ENCODE results near the gene SPTBN1. TPM values are rescaled to one million over a fixed set of nuclear protein-coding genes. Genes with fewer than 3 reads are reported as not detected.

Gene SPTBN1
- polyA plus RNA-seq, 4 donors, result 27.1 to 195 (median 51.1) TPM

- FAIRE-seq, result no peak
- no peak for DNase-seq
- Histone ChIP-seq H3K4me3 (ENCODE audit: low read depth in 1 of 3, low read length in 3 of 3) (no peak overlapping the region), H3K9me3 (ENCODE audit: control insufficient read depth in 2 of 2, insufficient read depth in 1 of 2, low read depth in 1 of 2, low read length in 1 of 2) (no peaks in the 10 kb centered on the region), H3K27me3 (ENCODE audit: control insufficient read depth in 3 of 3, insufficient read depth in 3 of 3, low read length in 3 of 3) (no peaks in the 10 kb centered on the region), H3K4me1 (ENCODE audit: control insufficient read depth in 3 of 3, insufficient read depth in 2 of 3, low read depth in 1 of 3, low read length in 2 of 3) (no peaks in the 10 kb centered on the region), H3K36me3 (ENCODE audit: control insufficient read depth in 3 of 3, insufficient read depth in 2 of 3, low read depth in 1 of 3, low read length in 3 of 3) (no peaks in the 10 kb centered on the region), H3K27ac (ENCODE audit: low read depth in 1 of 3, low read length in 2 of 3) (no peak overlapping the region)
- WGBS, 3 donors, result 78 to 91% (median 87%) methylated on average over 1 of the region's 1 CpG
Observed at GRCh38 chr2:54706622-54707021, 250.5 kb downstream of the SPTBN1 start.

DNA sequence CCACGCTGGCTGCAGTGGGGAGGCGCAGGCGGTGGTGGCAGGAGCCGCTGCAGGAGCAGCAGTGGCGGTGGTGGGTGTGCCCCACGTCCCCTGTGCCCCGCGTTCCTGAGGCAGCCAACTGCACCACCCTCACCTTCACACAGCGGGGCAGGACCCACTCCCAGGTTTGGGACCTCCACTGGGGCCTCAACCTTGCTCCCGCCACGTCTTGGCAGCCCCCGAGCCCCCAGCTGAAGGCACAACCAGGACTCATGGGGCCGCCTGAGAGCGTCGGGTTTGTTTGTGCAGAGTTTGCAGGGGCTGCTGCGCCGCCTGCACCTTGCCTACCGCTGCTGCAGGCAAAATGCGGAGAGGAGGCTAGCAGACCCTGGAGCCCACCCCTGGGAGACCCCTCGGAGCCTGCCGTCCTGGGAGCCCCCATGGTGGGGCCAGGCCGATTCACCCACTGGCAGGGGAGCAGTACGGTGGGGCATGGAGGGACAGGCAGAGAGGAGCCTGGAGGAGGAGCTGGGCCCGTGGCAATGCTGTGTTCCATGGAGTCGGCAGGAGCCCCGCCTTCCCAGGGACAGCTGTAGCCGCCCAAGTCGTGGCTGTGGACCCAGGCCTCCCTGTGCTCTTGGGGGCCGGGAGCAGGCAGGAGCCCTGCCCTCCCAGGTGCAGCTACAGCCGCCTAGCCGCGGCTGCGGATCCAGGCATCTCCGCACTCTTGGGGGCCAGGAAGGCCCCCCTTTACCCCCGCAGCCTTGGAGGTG is 252.6 kb downstream of the SPTBN1 start:
- peak; percentile 62 to 84 for DNase-seq
- Histone ChIP-seq H3K36me3 (ENCODE audit: control insufficient read depth in 3 of 3, insufficient read depth in 2 of 3, low read depth in 1 of 3, low read length in 3 of 3) (no peaks in the 10 kb centered on the region), H3K9me3 (ENCODE audit: control insufficient read depth in 2 of 2, insufficient read depth in 1 of 2, low read depth in 1 of 2, low read length in 1 of 2) (no peaks in the 10 kb centered on the region), H3K27me3 (ENCODE audit: control insufficient read depth in 3 of 3, insufficient read depth in 3 of 3, low read length in 3 of 3) (no peaks in the 10 kb centered on the region), H3K27ac (ENCODE audit: low read depth in 1 of 3, low read length in 2 of 3) (peak overlapping the region in 2 of 3 donors; percentile 25 to 78), H3K4me1 (ENCODE audit: control insufficient read depth in 3 of 3, insufficient read depth in 2 of 3, low read depth in 1 of 3, low read length in 2 of 3) (no peaks in the 10 kb centered on the region), H3K4me3 (ENCODE audit: low read depth in 1 of 3, low read length in 3 of 3) (peak overlapping the region in 2 of 3 donors; percentile 55 to 59)
- FAIRE-seq, result no peak
- 6 to 18% (median 14%) methylated on average over 28 to 35 of the region's 35 CpGs for WGBS, 3 donors

DNA sequence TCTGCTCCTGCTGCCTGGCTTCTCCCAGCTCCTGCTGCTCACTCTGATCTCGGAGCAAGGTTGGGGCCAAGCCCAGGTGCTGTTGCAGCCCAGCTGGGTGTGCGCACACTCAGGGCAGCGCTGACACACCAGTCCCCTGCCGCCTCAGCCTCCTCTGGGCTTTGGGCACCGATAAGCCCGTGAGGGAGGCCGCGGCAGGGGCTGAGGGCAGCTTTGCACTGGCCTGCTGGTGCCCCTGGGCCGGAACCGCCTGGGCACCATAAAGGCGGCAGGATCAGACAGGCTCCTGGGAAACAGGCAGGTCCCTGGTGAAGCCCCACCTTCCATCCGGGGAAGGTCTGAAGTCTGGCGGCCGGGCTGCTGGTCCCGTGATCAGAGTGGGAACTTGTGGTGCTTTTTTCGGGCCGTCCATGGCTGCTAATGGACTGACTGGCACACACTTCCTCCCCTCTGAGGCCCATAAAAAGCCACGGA is 253.2 kb downstream of the SPTBN1 start:
- Histone ChIP-seq H3K36me3 (ENCODE audit: control insufficient read depth in 3 of 3, insufficient read depth in 2 of 3, low read depth in 1 of 3, low read length in 3 of 3) (no peaks in the 10 kb centered on the region), H3K4me3 (ENCODE audit: low read depth in 1 of 3, low read length in 3 of 3) (peak overlapping the region in 2 of 3 donors; percentile 55 to 59), H3K27me3 (ENCODE audit: control insufficient read depth in 3 of 3, insufficient read depth in 3 of 3, low read length in 3 of 3) (no peaks in the 10 kb centered on the region), H3K4me1 (ENCODE audit: control insufficient read depth in 3 of 3, insufficient read depth in 2 of 3, low read depth in 1 of 3, low read length in 2 of 3) (no peaks in the 10 kb centered on the region), H3K27ac (ENCODE audit: low read depth in 1 of 3, low read length in 2 of 3) (peak overlapping the region in 2 of 3 donors; percentile 25 to 78), H3K9me3 (ENCODE audit: control insufficient read depth in 2 of 2, insufficient read depth in 1 of 2, low read depth in 1 of 2, low read length in 1 of 2) (no peaks in the 10 kb centered on the region)
- FAIRE-seq (no peak), DNase-seq (peak; percentile 79 to 92)
- 9 to 42% (median 24%) methylated on average over 18 of the region's 18 CpGs for WGBS, 3 donors

DNA sequence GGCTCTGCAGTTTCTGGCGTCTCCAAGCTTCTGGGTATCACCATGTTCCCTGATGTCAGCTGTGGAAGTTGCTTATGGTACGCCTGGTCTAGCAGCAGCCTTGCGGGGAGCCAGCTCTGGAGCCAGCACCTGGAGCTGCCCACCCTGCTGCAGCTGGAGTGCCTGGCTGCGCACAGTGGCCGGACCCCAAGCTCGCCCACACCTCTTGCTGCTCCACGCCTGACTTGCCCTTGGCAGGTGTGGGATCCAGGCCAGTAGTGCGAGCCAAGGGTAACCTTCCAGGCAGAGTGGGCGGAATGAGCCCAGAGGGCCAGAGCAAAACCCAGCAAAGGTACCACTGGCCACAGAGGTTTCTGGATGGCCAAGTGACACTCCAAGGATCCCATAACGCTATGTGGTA is 254.1 kb downstream of the SPTBN1 start:
- DNase-seq, result no peak
- 88 to 92% (median 90%) methylated on average over 10 of the region's 10 CpGs for WGBS, 3 donors

DNA sequence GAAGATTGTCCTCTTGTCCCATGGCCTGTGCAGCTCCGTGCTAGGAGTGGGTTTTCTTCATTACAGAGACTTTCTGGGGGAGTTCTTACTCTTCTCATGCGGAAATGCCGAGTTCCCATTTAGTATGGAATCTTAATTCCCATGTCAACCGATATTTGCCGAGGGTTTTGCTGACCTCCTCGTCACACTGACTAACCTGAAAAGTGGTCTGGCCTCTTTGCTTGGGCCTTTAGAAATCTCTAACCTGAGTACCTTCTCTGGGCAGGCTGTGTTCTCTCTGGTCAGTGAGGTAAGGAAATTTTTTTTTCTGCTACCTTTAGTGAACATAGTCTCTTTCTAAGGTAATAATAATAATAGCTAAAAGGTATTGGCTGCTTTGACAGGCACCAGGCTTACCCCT is 256.4 kb downstream of the SPTBN1 start:
- Histone ChIP-seq H3K27ac (ENCODE audit: low read depth in 1 of 3, low read length in 2 of 3) (no peak overlapping the region), H3K27me3 (ENCODE audit: control insufficient read depth in 3 of 3, insufficient read depth in 3 of 3, low read length in 3 of 3) (no peaks in the 10 kb centered on the region), H3K9me3 (ENCODE audit: control insufficient read depth in 2 of 2, insufficient read depth in 1 of 2, low read depth in 1 of 2, low read length in 1 of 2) (no peaks in the 10 kb centered on the region), H3K36me3 (ENCODE audit: control insufficient read depth in 3 of 3, insufficient read depth in 2 of 3, low read depth in 1 of 3, low read length in 3 of 3) (no peaks in the 10 kb centered on the region), H3K4me1 (ENCODE audit: control insufficient read depth in 3 of 3, insufficient read depth in 2 of 3, low read depth in 1 of 3, low read length in 2 of 3) (no peaks in the 10 kb centered on the region), H3K4me3 (ENCODE audit: low read depth in 1 of 3, low read length in 3 of 3) (no peak overlapping the region)
- WGBS, 3 donors, result 94 to 98% (median 95%) methylated on average over 6 of the region's 6 CpGs
- FAIRE-seq (no peak), DNase-seq (no peak)

More for the DNA sequence above, 254.1 kb downstream of the SPTBN1 start:
- no peaks in the 10 kb centered on the region for H3K27me3 ChIP-seq (ENCODE audit: control insufficient read depth in 3 of 3, insufficient read depth in 3 of 3, low read length in 3 of 3)
- H3K36me3 ChIP-seq (ENCODE audit: control insufficient read depth in 3 of 3, insufficient read depth in 2 of 3, low read depth in 1 of 3, low read length in 3 of 3), result no peaks in the 10 kb centered on the region
- no peaks in the 10 kb centered on the region for H3K9me3 ChIP-seq (ENCODE audit: control insufficient read depth in 2 of 2, insufficient read depth in 1 of 2, low read depth in 1 of 2, low read length in 1 of 2)
- H3K4me3 ChIP-seq (ENCODE audit: low read depth in 1 of 3, low read length in 3 of 3), result no peak overlapping the region
- H3K27ac ChIP-seq (ENCODE audit: low read depth in 1 of 3, low read length in 2 of 3), result no peak overlapping the region
- no peak for FAIRE-seq
- H3K4me1 ChIP-seq (ENCODE audit: control insufficient read depth in 3 of 3, insufficient read depth in 2 of 3, low read depth in 1 of 3, low read length in 2 of 3), result no peaks in the 10 kb centered on the region

GRCh38 chr2:54714996-54715395 is 258.9 kb downstream of the SPTBN1 start:
- no peaks in the 10 kb centered on the region for H3K36me3 ChIP-seq (ENCODE audit: control insufficient read depth in 3 of 3, insufficient read depth in 2 of 3, low read depth in 1 of 3, low read length in 3 of 3)
- no peak overlapping the region for H3K4me3 ChIP-seq (ENCODE audit: low read depth in 1 of 3, low read length in 3 of 3)
- DNase-seq (no peak), FAIRE-seq (no peak)
- no peaks in the 10 kb centered on the region for H3K4me1 ChIP-seq (ENCODE audit: control insufficient read depth in 3 of 3, insufficient read depth in 2 of 3, low read depth in 1 of 3, low read length in 2 of 3)
- H3K27me3 ChIP-seq (ENCODE audit: control insufficient read depth in 3 of 3, insufficient read depth in 3 of 3, low read length in 3 of 3), result no peaks in the 10 kb centered on the region
- 51 to 72% (median 59%) methylated on average over 4 of the region's 4 CpGs for WGBS, 3 donors
- no peaks in the 10 kb centered on the region for H3K9me3 ChIP-seq (ENCODE audit: control insufficient read depth in 2 of 2, insufficient read depth in 1 of 2, low read depth in 1 of 2, low read length in 1 of 2)
- no peak overlapping the region for H3K27ac ChIP-seq (ENCODE audit: low read depth in 1 of 3, low read length in 2 of 3)

- H3K36me3 ChIP-seq (ENCODE audit: control insufficient read depth in 3 of 3, insufficient read depth in 2 of 3, low read depth in 1 of 3, low read length in 3 of 3), result no peaks in the 10 kb centered on the region
- no peaks in the 10 kb centered on the region for H3K4me1 ChIP-seq (ENCODE audit: control insufficient read depth in 3 of 3, insufficient read depth in 2 of 3, low read depth in 1 of 3, low read length in 2 of 3)
- DNase-seq (no peak), FAIRE-seq (no peak)
- no peak overlapping the region for H3K27ac ChIP-seq (ENCODE audit: low read depth in 1 of 3, low read length in 2 of 3)
- H3K4me3 ChIP-seq (ENCODE audit: low read depth in 1 of 3, low read length in 3 of 3), result no peak overlapping the region
- no peaks in the 10 kb centered on the region for H3K9me3 ChIP-seq (ENCODE audit: control insufficient read depth in 2 of 2, insufficient read depth in 1 of 2, low read depth in 1 of 2, low read length in 1 of 2)
- no peaks in the 10 kb centered on the region for H3K27me3 ChIP-seq (ENCODE audit: control insufficient read depth in 3 of 3, insufficient read depth in 3 of 3, low read length in 3 of 3)
Observed at GRCh38 chr2:54716375-54716774, 260.2 kb downstream of the SPTBN1 start.

DNA sequence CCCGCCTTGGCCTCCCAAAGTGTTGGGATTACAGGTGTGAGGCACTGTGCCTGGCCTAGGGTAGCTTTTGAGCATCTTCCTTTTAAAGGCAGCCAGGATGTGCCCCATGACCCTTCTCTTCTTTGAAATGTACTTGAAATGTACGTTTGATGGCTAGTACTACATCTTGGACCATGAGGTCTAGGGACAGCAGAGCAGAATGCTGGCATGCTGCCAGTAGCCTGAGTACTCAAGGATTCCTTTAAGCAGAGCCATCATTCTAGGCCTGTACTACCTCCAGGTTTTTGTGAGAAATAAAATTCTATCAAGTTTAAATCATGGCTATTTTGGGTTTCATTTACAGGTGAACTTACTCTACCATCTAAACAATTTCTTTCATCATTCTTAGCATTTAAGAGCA is 264.4 kb downstream of the SPTBN1 start:
- Histone ChIP-seq H3K36me3 (ENCODE audit: control insufficient read depth in 3 of 3, insufficient read depth in 2 of 3, low read depth in 1 of 3, low read length in 3 of 3) (no peaks in the 10 kb centered on the region), H3K4me1 (ENCODE audit: control insufficient read depth in 3 of 3, insufficient read depth in 2 of 3, low read depth in 1 of 3, low read length in 2 of 3) (peaks cover 0 to 14% (median 0%) of the 10 kb centered on the region in 3 donors), H3K9me3 (ENCODE audit: control insufficient read depth in 2 of 2, insufficient read depth in 1 of 2, low read depth in 1 of 2, low read length in 1 of 2) (no peaks in the 10 kb centered on the region), H3K4me3 (ENCODE audit: low read depth in 1 of 3, low read length in 3 of 3) (no peak overlapping the region), H3K27ac (ENCODE audit: low read depth in 1 of 3, low read length in 2 of 3) (no peak overlapping the region), H3K27me3 (ENCODE audit: control insufficient read depth in 3 of 3, insufficient read depth in 3 of 3, low read length in 3 of 3) (peaks cover 0 to 15% (median 3%) of the 10 kb centered on the region in 3 donors)
- no peak for FAIRE-seq
- DNase-seq, result no peak
- WGBS, 3 donors, result 61 to 79% (median 62%) methylated on average over 2 of the region's 2 CpGs

Measured in small intestine (tissue), 7 donors.